GM19395 (cell line): ENCODE measurements around the gene LRRC19.

Experiments used
- ATAC-seq: cut with Tn5 transposase; IDR thresholded peaks from one replicate; pipeline ENCODE4 v1.9.1; 2021; ENCODE audit warnings: mild to moderate bottlenecking, moderate library complexity; ENCODE audit not compliant: unreplicated experiment

LRRC19 gene

GRCh38 chr9:26955921-26956859 lies 49.3 kb downstream of the LRRC19 start, which contains the start of gene IFT74:
TSS of gene IFT74 (plus strand) at chr9:26956412. CDS start at chr9:26961968, 5,556 bp downstream.
- peak; percentile 97 for ATAC-seq

GRCh38 chr9:26955222-26955903 lies 50.1 kb downstream of the LRRC19 start:
- ATAC-seq = no peak

GRCh38 chr9:26954050-26954508 lies 51.4 kb downstream of the LRRC19 start:
- ATAC-seq = peak; percentile 23

GRCh38 chr9:26951794-26952193 lies 53.7 kb downstream of the LRRC19 start:
- ATAC-seq = no peak

- ATAC-seq = no peak
Measured at GRCh38 chr9:26950521-26950920, 55.0 kb downstream of the LRRC19 start.

- ATAC-seq = no peak
Measured at GRCh38 chr9:26949637-26950069, 55.8 kb downstream of the LRRC19 start.

GRCh38 chr9:26947736-26948135 lies 57.7 kb downstream of the LRRC19 start:
- ATAC-seq = no peak

GRCh38 chr9:26946753-26947727 lies 58.4 kb downstream of the LRRC19 start, which contains the start of gene PLAA:
TSS of gene PLAA (minus strand) at chr9:26947242. CDS start at chr9:26947045, 197 bp downstream.
- peak; percentile 99 for ATAC-seq

- no peak for ATAC-seq
Measured at GRCh38 chr9:26945591-26945990, 59.9 kb downstream of the LRRC19 start.
